Measurements from ENCODE around the gene OR10A5. TPM values are rescaled to one million over a fixed set of nuclear protein-coding genes. Genes with fewer than 3 reads are reported as not detected.

OR10A5 gene
- not detected in 2 replicates for total RNA-seq

DNA sequence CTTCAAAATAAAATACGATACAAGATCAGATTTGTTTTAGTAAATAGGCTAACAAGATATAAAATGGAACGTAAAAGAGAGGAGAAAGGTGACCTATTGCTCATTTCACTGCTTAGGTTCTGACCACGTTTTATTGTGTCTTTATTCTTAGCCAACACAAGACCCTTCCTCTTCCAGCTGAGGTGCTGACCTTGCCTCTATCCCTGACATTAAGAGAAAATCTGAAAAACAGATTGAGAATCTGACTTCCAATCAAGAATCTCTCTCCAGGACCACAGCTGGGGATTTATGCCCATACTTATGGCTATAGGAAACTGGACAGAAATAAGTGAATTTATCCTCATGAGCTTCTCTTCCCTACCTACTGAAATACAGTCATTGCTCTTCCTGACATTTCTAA, at the start of gene OR10A5:
OR10A5 (plus strand) TSS at position 301 of the 400 bp plus-strand sequence; CDS start at position 301, 0 bp downstream.

DNA sequence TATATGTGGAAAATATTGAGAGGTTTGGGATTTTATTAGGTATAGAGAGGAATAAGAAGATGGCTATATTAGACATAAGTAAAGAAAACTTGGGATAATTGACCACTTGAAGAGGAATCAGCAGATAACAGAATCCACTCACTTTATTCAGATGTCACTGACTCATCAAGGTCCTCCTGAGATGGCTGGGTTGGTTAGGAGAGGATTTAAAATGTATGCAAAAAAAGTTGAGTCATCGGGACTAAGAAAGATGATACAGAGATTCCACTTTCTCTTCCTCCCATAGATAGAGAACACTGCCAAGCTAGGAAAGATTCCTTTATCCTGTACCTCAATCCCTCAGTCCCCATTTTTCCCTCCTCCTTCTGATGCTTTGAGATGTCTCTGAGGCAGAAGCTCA, 46.1 kb upstream of the OR10A5 start, which contains the start of gene OR6A2:
OR6A2 (minus strand) TSS at position 288 of the 400 bp plus-strand sequence. CDS start 3,981 bp downstream, outside the sequence.

DNA sequence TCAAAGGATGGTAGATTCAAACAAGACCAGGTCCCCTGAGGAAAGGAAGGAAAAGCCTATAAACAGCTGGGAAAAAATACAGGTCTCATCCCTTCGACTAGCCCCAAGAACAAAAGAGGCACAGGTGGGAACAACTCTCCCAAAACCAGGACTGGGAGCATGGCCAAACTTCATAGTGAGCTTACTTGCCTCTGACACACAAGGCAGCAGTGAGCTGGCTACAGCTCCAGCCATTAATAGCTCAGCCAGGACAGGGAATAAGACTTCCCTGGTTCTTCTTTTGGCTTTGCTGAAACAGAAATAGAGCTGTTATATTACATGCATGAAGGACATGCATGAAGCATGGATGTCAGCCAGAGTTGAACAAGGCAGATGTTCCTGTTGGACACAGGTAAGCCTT, 17.5 kb downstream of the OR10A5 start, which contains the start of gene OR10A2:
OR10A2 (plus strand) TSS at position 97 of the 400 bp plus-strand sequence. CDS start 6,698 bp downstream, outside the sequence.

DNA sequence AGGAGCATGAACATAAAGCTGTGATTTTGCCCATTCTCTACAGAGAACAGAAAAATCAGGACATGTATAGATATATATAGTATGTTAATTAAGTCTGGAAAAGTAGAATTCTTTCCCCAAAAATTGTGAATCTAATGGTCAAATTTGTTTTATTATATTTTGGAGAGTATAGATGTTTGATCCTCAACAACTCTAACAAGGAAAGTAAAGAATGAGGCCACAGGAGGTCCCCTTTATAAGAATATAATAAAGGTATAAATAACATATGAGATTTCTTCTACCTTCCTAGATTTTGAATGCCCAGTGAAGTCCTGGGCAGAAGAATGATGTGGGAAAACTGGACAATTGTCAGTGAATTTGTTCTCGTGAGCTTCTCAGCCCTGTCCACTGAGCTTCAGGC, 30.8 kb downstream of the OR10A5 start, which contains the start of gene OR10A4:
OR10A4 (plus strand) TSS at position 301 of the 400 bp plus-strand sequence; CDS start at position 324, 23 bp downstream.

GRCh38 chr11:6892400-6892799, 46.9 kb downstream of the OR10A5 start, which contains the start of gene OR2D2:
Gene OR2D2, minus strand, starts transcription at chr11:6892500. Its CDS starts 0 bp downstream, at chr11:6892500.

Other genes starting within 250 kb of the OR10A5 start
- 5.1 and 6.9 TPM in 2 replicates for gene RRP8, start 242.1 kb upstream of the OR10A5 start, total RNA-seq
- gene ILK, start 241.9 kb upstream of the OR10A5 start, total RNA-seq = 137 and 176 TPM in 2 replicates
- gene TAF10, start 233.5 kb upstream of the OR10A5 start, total RNA-seq = 58.7 and 78.2 TPM in 2 replicates
- 53.4 and 73.6 TPM in 2 replicates for gene TPP1, start 226.3 kb upstream of the OR10A5 start, total RNA-seq
- gene DCHS1, start 189.9 kb upstream of the OR10A5 start, total RNA-seq = 13.7 and 28.4 TPM in 2 replicates
- 42.8 and 57.2 TPM in 2 replicates for gene MRPL17, start 162.3 kb upstream of the OR10A5 start, total RNA-seq
- gene OR2AG2, start 73.7 kb upstream of the OR10A5 start, total RNA-seq = 0.16 TPM in 1 of 2 replicates, not detected in the other
- not detected in 2 replicates for gene OR2AG1, start 62.7 kb upstream of the OR10A5 start, total RNA-seq
- 0.09 and 0.16 TPM in 2 replicates for gene OR6A2, start 46.0 kb upstream of the OR10A5 start, total RNA-seq
- gene OR10A2, start 17.4 kb downstream of the OR10A5 start, total RNA-seq = not detected in 2 replicates
- gene OR10A4, start 30.9 kb downstream of the OR10A5 start, total RNA-seq = not detected in 2 replicates
- 0.09 and 0.16 TPM in 2 replicates for gene OR2D2, start 46.8 kb downstream of the OR10A5 start, total RNA-seq
- gene OR2D3, start 75.3 kb downstream of the OR10A5 start, total RNA-seq = not detected in 2 replicates
- gene ZNF215, start 80.7 kb downstream of the OR10A5 start, total RNA-seq = 1.4 and 3.0 TPM in 2 replicates
- gene ZNF214, start 174.7 kb downstream of the OR10A5 start, total RNA-seq = 8.0 and 19.6 TPM in 2 replicates
- gene NLRP14, start 174.8 kb downstream of the OR10A5 start, total RNA-seq = 0.09 and 0.16 TPM in 2 replicates
- not detected in 2 replicates for gene RBMXL2, start 243.3 kb downstream of the OR10A5 start, total RNA-seq